ENCODE results near the gene PHLDB1. TPM values are rescaled to one million over a fixed set of nuclear protein-coding genes. Genes with fewer than 3 reads are reported as not detected.

Gene PHLDB1
- total and polyA plus RNA-seq, 7 donors: 12.6 to 45.8 (median 27.7) TPM

GRCh38 chr11:118621784-118622375 is 14.5 kb downstream of the PHLDB1 start:
- intact Hi-C loops (cut with DNase I): no loop called here
- WGBS, 3 donors: 23 to 26% (median 24%) methylated on average over 4 of the region's 4 CpGs
- no peaks in the 10 kb centered on the region for H3K9me3 ChIP-seq
- H3K27ac ChIP-seq: peak overlapping the region; percentile 88
- no peak for TF ChIP-seq CTCF (IDR thresholded peaks at IDR 0.05)
- peaks cover 42% of the 10 kb centered on the region for H3K4me1 ChIP-seq
- no peaks in the 10 kb centered on the region for H3K27me3 ChIP-seq (ENCODE audit: insufficient read depth in 3 of 3, low read length in 2 of 3)
- H3K36me3 ChIP-seq (ENCODE audit: insufficient read depth in 1 of 2, low read depth in 1 of 2): peaks cover 0 to 30% of the 10 kb centered on the region in 2 donors
- ATAC-seq (no peak), DNase-seq (no peak)
- peak overlapping the region; percentile 68 for H3K4me3 ChIP-seq

- Histone ChIP-seq H3K27ac (peak overlapping the region; percentile 88), H3K4me1 (peaks cover 45% of the 10 kb centered on the region), H3K36me3 (ENCODE audit: insufficient read depth in 1 of 2, low read depth in 1 of 2) (peaks cover 0 to 32% of the 10 kb centered on the region in 2 donors), H3K9me3 (no peaks in the 10 kb centered on the region), H3K4me3 (peak overlapping the region; percentile 68), H3K27me3 (ENCODE audit: insufficient read depth in 3 of 3, low read length in 2 of 3) (no peaks in the 10 kb centered on the region)
- DNase-seq (peak; percentile 72 to 88), ATAC-seq (peak; percentile 85 to 91 (median 88))
- TF ChIP-seq CTCF (IDR thresholded peaks at IDR 0.05): no peak
- 18 to 21% (median 20%) methylated on average over 9 of the region's 9 CpGs for WGBS, 3 donors
- intact Hi-C loops (cut with DNase I): no loop called here
Measured at GRCh38 chr11:118622376-118623268, 15.2 kb downstream of the PHLDB1 start.

- 23 to 34% (median 30%) methylated on average over 4 of the region's 4 CpGs for WGBS, 3 donors
- Histone ChIP-seq H3K36me3 (ENCODE audit: insufficient read depth in 1 of 2, low read depth in 1 of 2) (peaks cover 0 to 35% of the 10 kb centered on the region in 2 donors), H3K4me1 (peaks cover 49% of the 10 kb centered on the region), H3K4me3 (peak overlapping the region; percentile 6), H3K9me3 (no peaks in the 10 kb centered on the region), H3K27me3 (ENCODE audit: insufficient read depth in 3 of 3, low read length in 2 of 3) (no peaks in the 10 kb centered on the region), H3K27ac (peak overlapping the region; percentile 88)
- ATAC-seq (peak in 1 of 4 donors; percentile 0), DNase-seq (peak in 1 of 2 donors; percentile 60)
- intact Hi-C loops (cut with DNase I): no loop called here
- no peak for TF ChIP-seq CTCF (IDR thresholded peaks at IDR 0.05)
Measured at GRCh38 chr11:118623269-118623655, 15.8 kb downstream of the PHLDB1 start.

GRCh38 chr11:118625036-118625690 is 17.7 kb downstream of the PHLDB1 start:
- H3K4me1 ChIP-seq: peaks cover 65% of the 10 kb centered on the region
- no peaks in the 10 kb centered on the region for H3K9me3 ChIP-seq
- no peak for TF ChIP-seq CTCF (IDR thresholded peaks at IDR 0.05)
- no peaks in the 10 kb centered on the region for H3K27me3 ChIP-seq (ENCODE audit: insufficient read depth in 3 of 3, low read length in 2 of 3)
- H3K27ac ChIP-seq: no peak overlapping the region
- H3K36me3 ChIP-seq (ENCODE audit: insufficient read depth in 1 of 2, low read depth in 1 of 2): peaks cover 0 to 43% of the 10 kb centered on the region in 2 donors
- ATAC-seq (no peak), DNase-seq (peak in 1 of 2 donors; percentile 38)
- H3K4me3 ChIP-seq: no peak overlapping the region
- WGBS, 3 donors: 73 to 85% (median 81%) methylated on average over 6 of the region's 6 CpGs
- intact Hi-C loops (cut with DNase I): no loop called here
